HG03097 (cell line): ENCODE results near the gene HUS1.
"Not testable (repeated sequence)": the region's sequence is repeated elsewhere in the genome, so short reads cannot be mapped to it uniquely, and the experiment has no call there.

Experiments used
- ATAC-seq: cut with Tn5 transposase; IDR thresholded peaks from one replicate; pipeline ENCODE4 v1.9.1; 2021; ENCODE audit not compliant: unreplicated experiment, low FRiP score

HUS1 gene

GRCh38 chr7:47980648-47981047 lies 1.2 kb upstream of the HUS1 start:
- not testable (repeated sequence) for ATAC-seq

- no peak for ATAC-seq
Measured at GRCh38 chr7:47979832-47980181, 392 bp upstream of the HUS1 start.

GRCh38 chr7:47978790-47979144 lies 648 bp downstream of the HUS1 start:
- no peak for ATAC-seq

GRCh38 chr7:47973739-47974138 lies 5.7 kb downstream of the HUS1 start:
- no peak for ATAC-seq

GRCh38 chr7:47970761-47971160 lies 8.7 kb downstream of the HUS1 start:
- no peak for ATAC-seq

- ATAC-seq = peak; percentile 57
Measured at GRCh38 chr7:47968847-47969774, 10.3 kb downstream of the HUS1 start.

- no peak for ATAC-seq
Measured at GRCh38 chr7:47967708-47968107, 11.7 kb downstream of the HUS1 start.

- ATAC-seq = no peak
Measured at GRCh38 chr7:47967123-47967522, 12.3 kb downstream of the HUS1 start.

- ATAC-seq = no peak
Measured at GRCh38 chr7:47965456-47965855, 14.0 kb downstream of the HUS1 start.

GRCh38 chr7:47962262-47962661 lies 17.2 kb downstream of the HUS1 start:
- no peak for ATAC-seq

GRCh38 chr7:47957156-47957555 lies 22.3 kb downstream of the HUS1 start:
- no peak for ATAC-seq

- no peak for ATAC-seq
Measured at GRCh38 chr7:47956220-47956619, 23.2 kb downstream of the HUS1 start.

GRCh38 chr7:47954231-47954911 lies 25.0 kb downstream of the HUS1 start:
- ATAC-seq = no peak

- no peak for ATAC-seq
Measured at GRCh38 chr7:47953822-47954221, 25.6 kb downstream of the HUS1 start.

GRCh38 chr7:47952224-47952623 lies 27.2 kb downstream of the HUS1 start:
- ATAC-seq = no peak

GRCh38 chr7:47951374-47951773 lies 28.0 kb downstream of the HUS1 start:
- no peak for ATAC-seq

- no peak for ATAC-seq
Measured at GRCh38 chr7:47950714-47951113, 28.7 kb downstream of the HUS1 start.

GRCh38 chr7:47949703-47950102 lies 29.7 kb downstream of the HUS1 start:
- no peak for ATAC-seq

GRCh38 chr7:47948141-47948790 lies 31.1 kb downstream of the HUS1 start, which contains the start of gene PKD1L1:
TSS of gene PKD1L1 (minus strand) at chr7:47948466. CDS start at chr7:47948440, 26 bp downstream.
- ATAC-seq = no peak

- no peak for ATAC-seq
Measured at GRCh38 chr7:47947355-47947749, 32.1 kb downstream of the HUS1 start.

GRCh38 chr7:47946581-47947354 lies 32.6 kb downstream of the HUS1 start:
- no peak for ATAC-seq
